ENCODE data around the gene FBXW5. TPM values are rescaled to one million over a fixed set of nuclear protein-coding genes. Genes with fewer than 3 reads are reported as not detected.
A peak's percentile ranks its signal among the peaks of the same experiment; 100 is the strongest.

The FBXW5 gene
- total and polyA plus RNA-seq, 9 of the 15 experiments (the other 6 are each of a cell fraction or from before 2014, with no cell fraction given): 0.21 to 128 (median 37.0) TPM

DNA sequence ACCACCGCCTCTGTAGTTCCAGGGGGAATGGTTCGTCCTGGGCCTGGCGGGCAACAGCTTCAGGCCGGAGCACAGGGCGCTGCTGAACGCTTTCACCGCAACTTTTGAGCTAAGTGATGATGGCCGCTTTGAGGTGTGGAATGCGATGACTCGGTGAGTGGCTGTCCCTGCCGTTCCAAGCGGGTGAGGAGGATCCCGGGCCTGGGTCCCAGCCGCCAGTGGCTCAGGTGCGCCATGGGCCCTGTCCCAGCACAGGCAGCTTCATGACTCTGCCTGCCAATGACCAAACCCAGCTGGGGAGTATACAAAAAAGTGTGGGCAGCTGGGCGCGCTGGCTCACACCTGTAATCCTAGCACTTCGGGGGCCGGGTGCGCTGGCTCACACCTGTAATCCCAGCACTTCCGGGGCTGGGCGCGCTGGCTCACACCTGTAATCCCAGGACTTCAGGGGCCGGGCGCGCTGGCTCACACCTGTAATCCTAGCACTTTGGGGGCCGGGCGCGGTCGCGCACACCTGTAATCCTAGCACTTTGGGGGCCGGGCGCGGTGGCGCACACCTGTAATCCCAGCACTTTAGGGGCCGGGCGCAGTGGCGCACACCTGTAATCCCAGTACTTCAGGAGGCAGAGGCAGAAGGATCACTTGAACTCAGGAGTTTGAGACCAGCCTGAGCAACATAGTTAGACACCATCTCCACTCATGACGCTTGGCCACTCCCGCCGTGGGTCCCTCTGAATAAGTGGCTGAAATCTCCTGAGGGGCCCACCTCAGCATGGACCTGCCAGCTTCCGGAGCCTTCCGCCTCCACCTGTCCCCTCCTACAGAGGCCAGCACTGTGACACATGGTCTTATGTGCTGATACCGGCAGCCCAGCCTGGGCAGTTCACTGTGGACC, 8.6 kb upstream of the FBXW5 start:
- intact Hi-C loops (cut with micrococcal nuclease): no loop called here
- no peak overlapping the region for H3K4me3 ChIP-seq
- peak overlapping the region in 1 of 2 experiments; percentile 35; a peak in 1 of 4 replicates for H3K9ac ChIP-seq (ENCODE audit: insufficient read depth in 1 of 2, low read depth in 2 of 2, low read length in 2 of 2)
- BruUV-seq (replicated peaks): no TSS peak
- in situ Hi-C loops (cut with MboI): no loop called here
- no peaks in the 10 kb centered on the region for H3K9me3 ChIP-seq (replicated peaks; ENCODE audit: control insufficient read depth, insufficient read depth, low read depth, low read length)
- H3K36me3 ChIP-seq (ENCODE audit: control insufficient read depth, insufficient read depth, low read length): no peaks in the 10 kb centered on the region
- 0 out of 2 replicates have a peak, but pooled peaks cover 4% of the 10 kb centered on the region for H4K20me1 ChIP-seq (replicated peaks; ENCODE audit: control insufficient read depth, insufficient read depth, low read length)
- H3K79me2 ChIP-seq (ENCODE audit: control insufficient read depth, insufficient read depth, low read length): no peaks in the 10 kb centered on the region
- CTCF ChIA-PET (ENCODE audit: low intra/inter-chr PET ratio): no interaction called here
- 71% methylated on average over 31 of the region's 44 CpGs for WGBS (ENCODE audit: insufficient coverage, low coverage, missing lambda C conversion rate)
- DNase-seq (ENCODE audit: extremely low read depth in 1 of 4, low spot score in 3 of 4): no peak
- peaks cover 2 to 61% of the 10 kb centered on the region in 2 experiments; a peak in 4 of 5 replicates for H3K4me1 ChIP-seq (replicated peaks in 1 of 2; ENCODE audit: control insufficient read depth in 2 of 2, insufficient read depth in 2 of 2, low read length in 2 of 2)
- H3K27me3 ChIP-seq (ENCODE audit: control insufficient read depth in 2 of 2, insufficient read depth in 2 of 2, low read length in 2 of 2): peaks cover 2 to 7% of the 10 kb centered on the region in 2 experiments; a peak in 3 of 5 replicates
- no peak overlapping the region for H3K27ac ChIP-seq (ENCODE audit: extremely low read depth, low read depth, low read length)
- ATAC-seq: no peak
- POLR2A ChIA-PET: interaction anchor here (0.6 to 0.7 kb wide), 3 partner anchors 25 to 49 kb away, joined by 3 to 4 read pairs (median 3); no protein-coding TSS in a partner anchor
- peaks cover 2% of the 10 kb centered on the region for H3K9me1 ChIP-seq (ENCODE audit: control insufficient read depth, insufficient read depth, low read length)
- H2AFZ ChIP-seq (ENCODE audit: low read depth, low read length): no peak overlapping the region
- H3K4me2 ChIP-seq (ENCODE audit: insufficient read depth, low read length): no peak overlapping the region
- no peak for TF ChIP-seq KHSRP (IDR thresholded peaks at IDR 0.05)
- TF ChIP-seq, protein P1, sequence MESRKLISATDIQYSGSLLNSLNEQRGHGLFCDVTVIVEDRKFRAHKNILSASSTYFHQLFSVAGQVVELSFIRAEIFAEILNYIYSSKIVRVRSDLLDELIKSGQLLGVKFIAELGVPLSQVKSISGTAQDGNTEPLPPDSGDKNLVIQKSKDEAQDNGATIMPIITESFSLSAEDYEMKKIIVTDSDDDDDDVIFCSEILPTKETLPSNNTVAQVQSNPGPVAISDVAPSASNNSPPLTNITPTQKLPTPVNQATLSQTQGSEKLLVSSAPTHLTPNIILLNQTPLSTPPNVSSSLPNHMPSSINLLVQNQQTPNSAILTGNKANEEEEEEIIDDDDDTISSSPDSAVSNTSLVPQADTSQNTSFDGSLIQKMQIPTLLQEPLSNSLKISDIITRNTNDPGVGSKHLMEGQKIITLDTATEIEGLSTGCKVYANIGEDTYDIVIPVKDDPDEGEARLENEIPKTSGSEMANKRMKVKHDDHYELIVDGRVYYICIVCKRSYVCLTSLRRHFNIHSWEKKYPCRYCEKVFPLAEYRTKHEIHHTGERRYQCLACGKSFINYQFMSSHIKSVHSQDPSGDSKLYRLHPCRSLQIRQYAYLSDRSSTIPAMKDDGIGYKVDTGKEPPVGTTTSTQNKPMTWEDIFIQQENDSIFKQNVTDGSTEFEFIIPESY (CRISPR knock-in tag; IDR thresholded peaks at IDR 0.05): peak; percentile 87
- no peak for FAIRE-seq

Data from K562 (cell line).